Lung (tissue), 12 donors: ENCODE data around the gene ZRANB3. TPM values are rescaled to one million over a fixed set of nuclear protein-coding genes. Genes with fewer than 3 reads are reported as not detected.

Source experiments
- ATAC-seq: fragments of 200-7000 bp; cut with Tn5 transposase; one replicate; pipeline ENCODE4 v1.9.1; 2020; ENCODE audit warnings: moderate number of reproducible peaks; ENCODE audit not compliant: insufficient read depth, low FRiP score
- DNase-seq, 3 donors: peaks; one replicate each; pipeline ENCODE4 v3.0.0-alpha.2; 2013 to 2017
- H3K27ac ChIP-seq, 2 donors: one replicate each; pipeline ENCODE4 v1.5.1; 2013; ENCODE audit warnings: mild to moderate bottlenecking in 2 of 2, moderate library complexity in 2 of 2, control low read depth in 1 of 2, inconsistent platforms in 1 of 2, low read depth in 1 of 2, low read length in 1 of 2
- H3K27me3 ChIP-seq, 3 donors: one replicate each; pipeline ENCODE4 v1.5.1; 2013; ENCODE audit warnings: low read length in 2 of 3; ENCODE audit not compliant: control insufficient read depth in 3 of 3, insufficient read depth in 3 of 3
- H3K36me3 ChIP-seq, 4 donors: one replicate each; pipeline ENCODE4 v1.5.1; 2013; ENCODE audit warnings: low read length in 4 of 4, mild to moderate bottlenecking in 1 of 4, moderate library complexity in 1 of 4; ENCODE audit not compliant: control insufficient read depth in 4 of 4, insufficient read depth in 4 of 4
- H3K4me1 ChIP-seq, 5 donors: one replicate each; pipeline ENCODE4 v1.5.1; 2013; ENCODE audit warnings: low read length in 5 of 5, mild to moderate bottlenecking in 2 of 5, moderate library complexity in 1 of 5; ENCODE audit not compliant: control insufficient read depth in 5 of 5, insufficient read depth in 5 of 5
- H3K4me3 ChIP-seq: one replicate; pipeline ENCODE4 v1.5.1; 2013; ENCODE audit warnings: mild to moderate bottlenecking, control low read depth, moderate library complexity
- H3K9ac ChIP-seq, 2 donors: one replicate each; pipeline ENCODE4 v1.5.1; 2013; ENCODE audit warnings: low read length in 2 of 2, control low read depth in 1 of 2; ENCODE audit not compliant: insufficient read depth in 1 of 2
- H3K9me3 ChIP-seq, 4 donors: one replicate each; pipeline ENCODE4 v1.5.1; 2013; ENCODE audit warnings: low read length in 3 of 4, mild to moderate bottlenecking in 1 of 4, moderate library complexity in 1 of 4; ENCODE audit not compliant: control insufficient read depth in 4 of 4, insufficient read depth in 3 of 4
- CTCF ChIP-seq: IDR thresholded peaks from 2 replicates; pipeline ENCODE4 v1.5.1; 2012; ENCODE audit warnings: mild to moderate bottlenecking; ENCODE audit errors: control extremely low read depth, extremely low read depth
- whole genome bisulfite sequencing, 2 donors: extraction: QIAGEN DNeasy Blood & Tissue Kit; methylation state at CpG; one replicate each; pipeline ENCODE4 v1.1.7; 2013; 5-methylcytosine and 5-hydroxymethylcytosine counted together
- polyA plus RNA-seq, 2 donors: library from polyadenylated mRNA; stranded (reverse); fragments of 200-250 nt; gene quantifications; one replicate each; pipeline ENCODE4 v1.2.1, GENCODE V29; 2013
- total RNA-seq, 2 donors: library from RNA; depleted of rRNA in 1 of 2; stranded (reverse); fragments of >200 nt in 1 of 2; gene quantifications; one replicate each; pipeline ENCODE4 v1.2.1, GENCODE V29; 2014 to 2021
- donor health status: control.
- donor health status: control.
- donor health status: Bipolar disorder and iron deficiency.
- donor health status: healthy.
- donor health status: DM: yes; HTN: yes; CAD: no.

The ZRANB3 gene
- total and polyA plus RNA-seq, 4 donors: 1.3 to 14.9 (median 3.3) TPM

GRCh38 chr2:135248611-135249010, 282.4 kb downstream of the ZRANB3 start:
- no peaks in the 10 kb centered on the region for H3K4me1 ChIP-seq
- H3K36me3 ChIP-seq: peaks cover 0 to 6% (median 0%) of the 10 kb centered on the region in 4 donors
- H3K27me3 ChIP-seq: no peaks in the 10 kb centered on the region
- DNase-seq (no peak), ATAC-seq (no peak)
- WGBS, 2 donors: 95 to 97% methylated on average over 5 of the region's 5 CpGs
- no peak overlapping the region for H3K9ac ChIP-seq
- TF ChIP-seq CTCF: no peak
- peaks cover 0 to 8% (median 0%) of the 10 kb centered on the region in 4 donors for H3K9me3 ChIP-seq
- no peak overlapping the region for H3K27ac ChIP-seq
- no peak overlapping the region for H3K4me3 ChIP-seq

GRCh38 chr2:135246711-135247270, 284.2 kb downstream of the ZRANB3 start:
- peaks cover 0 to 6% (median 0%) of the 10 kb centered on the region in 4 donors for H3K36me3 ChIP-seq
- 56 to 75% methylated on average over 2 of the region's 2 CpGs for WGBS, 2 donors
- no peak overlapping the region for H3K4me3 ChIP-seq
- H3K4me1 ChIP-seq: no peaks in the 10 kb centered on the region
- H3K9ac ChIP-seq: no peak overlapping the region
- no peaks in the 10 kb centered on the region for H3K27me3 ChIP-seq
- peak in 2 of 3 donors; percentile 16 to 51 for DNase-seq
- H3K9me3 ChIP-seq: peaks cover 0 to 7% (median 0%) of the 10 kb centered on the region in 4 donors
- no peak overlapping the region for H3K27ac ChIP-seq
- no peak for TF ChIP-seq CTCF
- ATAC-seq: no peak

GRCh38 chr2:135245071-135245470, 285.9 kb downstream of the ZRANB3 start:
- Histone ChIP-seq H3K4me3 (no peak overlapping the region), H3K4me1 (no peaks in the 10 kb centered on the region), H3K36me3 (no peaks in the 10 kb centered on the region), H3K27me3 (no peaks in the 10 kb centered on the region), H3K9ac (no peak overlapping the region), H3K27ac (no peak overlapping the region), H3K9me3 (no peaks in the 10 kb centered on the region)
- peak in 1 of 3 donors; percentile 2 for DNase-seq
- TF ChIP-seq CTCF: no peak
- ATAC-seq: no peak

- ATAC-seq (no peak), DNase-seq (no peak)
- Histone ChIP-seq H3K4me1 (no peaks in the 10 kb centered on the region), H3K36me3 (peaks cover 0 to 1% (median 0%) of the 10 kb centered on the region in 4 donors), H3K9me3 (no peaks in the 10 kb centered on the region), H3K27me3 (no peaks in the 10 kb centered on the region), H3K9ac (no peak overlapping the region), H3K27ac (no peak overlapping the region), H3K4me3 (no peak overlapping the region)
- 95 to 100% methylated on average over 2 of the region's 2 CpGs for WGBS, 2 donors
- TF ChIP-seq CTCF: no peak
Measured at GRCh38 chr2:135238651-135239050, 292.4 kb downstream of the ZRANB3 start.
